ENCODE measurements around the gene RAB11FIP5. TPM values are rescaled to one million over a fixed set of nuclear protein-coding genes. Genes with fewer than 3 reads are reported as not detected.
A peak's percentile ranks its signal among the peaks of the same experiment; 100 is the strongest.

RAB11FIP5 gene
- total and polyA plus RNA-seq, 9 of the 15 experiments (the other 6 are each of a cell fraction or from before 2014, with no cell fraction given) = 1.7 to 14.4 (median 6.4) TPM

DNA sequence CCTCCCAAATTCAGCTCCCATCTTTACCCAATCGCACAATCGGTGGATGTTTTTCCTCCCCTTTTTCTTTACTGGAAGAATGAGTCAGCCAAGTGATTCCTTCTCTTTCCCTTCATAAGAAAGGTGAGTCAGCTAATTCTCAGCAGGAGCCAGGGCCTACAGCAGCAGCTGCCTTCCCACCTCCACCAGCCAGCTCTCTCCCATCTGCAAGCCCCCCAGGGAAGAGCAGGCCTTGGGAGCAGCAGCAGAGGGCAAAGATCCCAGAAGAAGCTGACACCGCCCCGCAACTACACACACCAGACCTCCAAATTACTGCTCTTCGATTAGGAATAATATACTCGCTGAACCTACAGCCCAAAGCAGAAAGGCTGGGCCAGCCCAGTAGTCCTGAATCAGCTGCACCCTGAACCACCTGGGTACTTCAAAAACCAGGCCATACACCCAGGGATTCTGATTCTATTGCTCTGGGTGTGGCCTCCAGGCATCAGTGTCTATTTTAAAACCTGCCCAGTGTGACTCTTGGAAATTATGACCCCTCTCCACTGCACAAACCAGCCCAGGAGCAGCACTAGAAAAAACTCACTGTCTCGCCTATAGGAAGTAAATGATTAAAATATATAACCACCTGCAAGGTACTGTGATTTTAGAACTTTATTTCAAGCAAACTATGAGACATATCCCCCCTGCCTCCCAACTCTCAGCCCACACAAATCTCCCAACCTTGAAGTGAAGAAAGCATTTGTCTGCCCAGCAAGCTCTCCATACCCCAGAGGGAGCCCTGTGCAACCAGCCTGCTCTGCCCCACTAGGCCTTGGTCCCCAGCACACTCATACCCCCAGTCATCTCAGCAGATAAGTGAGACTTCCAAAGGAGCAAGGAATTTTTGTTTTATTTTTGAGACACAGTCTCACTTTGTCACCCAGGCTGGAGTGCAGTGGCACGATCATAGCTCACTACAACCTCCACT is 48.6 kb downstream of the RAB11FIP5 start (continued):
- TF ChIP-seq PTRF (tag; IDR thresholded peaks at IDR 0.05) = no peak
- 0 out of 4 replicates have a peak, but pooled peaks of 1 of the 2 experiments have one; percentile 19 for TF ChIP-seq TEAD1 (CRISPR knock-in tag; IDR thresholded peaks at IDR 0.05)
- TF ChIP-seq, protein P1, sequence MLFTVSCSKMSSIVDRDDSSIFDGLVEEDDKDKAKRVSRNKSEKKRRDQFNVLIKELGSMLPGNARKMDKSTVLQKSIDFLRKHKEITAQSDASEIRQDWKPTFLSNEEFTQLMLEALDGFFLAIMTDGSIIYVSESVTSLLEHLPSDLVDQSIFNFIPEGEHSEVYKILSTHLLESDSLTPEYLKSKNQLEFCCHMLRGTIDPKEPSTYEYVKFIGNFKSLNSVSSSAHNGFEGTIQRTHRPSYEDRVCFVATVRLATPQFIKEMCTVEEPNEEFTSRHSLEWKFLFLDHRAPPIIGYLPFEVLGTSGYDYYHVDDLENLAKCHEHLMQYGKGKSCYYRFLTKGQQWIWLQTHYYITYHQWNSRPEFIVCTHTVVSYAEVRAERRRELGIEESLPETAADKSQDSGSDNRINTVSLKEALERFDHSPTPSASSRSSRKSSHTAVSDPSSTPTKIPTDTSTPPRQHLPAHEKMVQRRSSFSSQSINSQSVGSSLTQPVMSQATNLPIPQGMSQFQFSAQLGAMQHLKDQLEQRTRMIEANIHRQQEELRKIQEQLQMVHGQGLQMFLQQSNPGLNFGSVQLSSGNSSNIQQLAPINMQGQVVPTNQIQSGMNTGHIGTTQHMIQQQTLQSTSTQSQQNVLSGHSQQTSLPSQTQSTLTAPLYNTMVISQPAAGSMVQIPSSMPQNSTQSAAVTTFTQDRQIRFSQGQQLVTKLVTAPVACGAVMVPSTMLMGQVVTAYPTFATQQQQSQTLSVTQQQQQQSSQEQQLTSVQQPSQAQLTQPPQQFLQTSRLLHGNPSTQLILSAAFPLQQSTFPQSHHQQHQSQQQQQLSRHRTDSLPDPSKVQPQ (CRISPR knock-in tag; IDR thresholded peaks at IDR 0.05; ENCODE audit: borderline replicate concordance) = no peak
- no peak for TF ChIP-seq ZNF75A (CRISPR knock-in tag; IDR thresholded peaks at IDR 0.05)
- TF ChIP-seq, protein P2, sequence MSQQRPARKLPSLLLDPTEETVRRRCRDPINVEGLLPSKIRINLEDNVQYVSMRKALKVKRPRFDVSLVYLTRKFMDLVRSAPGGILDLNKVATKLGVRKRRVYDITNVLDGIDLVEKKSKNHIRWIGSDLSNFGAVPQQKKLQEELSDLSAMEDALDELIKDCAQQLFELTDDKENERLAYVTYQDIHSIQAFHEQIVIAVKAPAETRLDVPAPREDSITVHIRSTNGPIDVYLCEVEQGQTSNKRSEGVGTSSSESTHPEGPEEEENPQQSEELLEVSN (IDR thresholded peaks at IDR 0.05; ENCODE audit: borderline replicate concordance in 1 of 2, extremely low read depth in 1 of 2, insufficient read depth in 1 of 2, insufficient read length in 1 of 2, low read depth in 1 of 2, low read length in 1 of 2, poor library complexity in 1 of 2, severe bottlenecking in 1 of 2) = no peak
- no peak for TF ChIP-seq CHD4 (IDR thresholded peaks at IDR 0.05; ENCODE audit: insufficient read depth, insufficient replicate concordance, low read depth, low read length, poor library complexity, severe bottlenecking)
- no peak for TF ChIP-seq HCFC1 (IDR thresholded peaks at IDR 0.05; ENCODE audit: low read depth, low read length)
- no peak for TF ChIP-seq PCBP2 (IDR thresholded peaks at IDR 0.05; ENCODE audit: low read depth, low read length, poor library complexity, severe bottlenecking)
- peak; percentile 52; the same call in 1 of the 2 replicates for TF ChIP-seq MTA1 (IDR thresholded peaks at IDR 0.05; ENCODE audit: borderline replicate concordance)
- TF ChIP-seq, protein P3, sequence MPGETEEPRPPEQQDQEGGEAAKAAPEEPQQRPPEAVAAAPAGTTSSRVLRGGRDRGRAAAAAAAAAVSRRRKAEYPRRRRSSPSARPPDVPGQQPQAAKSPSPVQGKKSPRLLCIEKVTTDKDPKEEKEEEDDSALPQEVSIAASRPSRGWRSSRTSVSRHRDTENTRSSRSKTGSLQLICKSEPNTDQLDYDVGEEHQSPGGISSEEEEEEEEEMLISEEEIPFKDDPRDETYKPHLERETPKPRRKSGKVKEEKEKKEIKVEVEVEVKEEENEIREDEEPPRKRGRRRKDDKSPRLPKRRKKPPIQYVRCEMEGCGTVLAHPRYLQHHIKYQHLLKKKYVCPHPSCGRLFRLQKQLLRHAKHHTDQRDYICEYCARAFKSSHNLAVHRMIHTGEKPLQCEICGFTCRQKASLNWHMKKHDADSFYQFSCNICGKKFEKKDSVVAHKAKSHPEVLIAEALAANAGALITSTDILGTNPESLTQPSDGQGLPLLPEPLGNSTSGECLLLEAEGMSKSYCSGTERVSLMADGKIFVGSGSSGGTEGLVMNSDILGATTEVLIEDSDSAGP (CRISPR knock-in tag; IDR thresholded peaks at IDR 0.05) = no peak
- no peak for TF ChIP-seq CC2D1A (IDR thresholded peaks at IDR 0.05)
- peak in 1 of 2 experiments; percentile 29; a peak in 1 of 4 replicates for TF ChIP-seq RCOR1 (IDR thresholded peaks at IDR 0.05; ENCODE audit: borderline replicate concordance in 1 of 2, low read depth in 2 of 2, low read length in 2 of 2)
- TF ChIP-seq NFIC (IDR thresholded peaks at IDR 0.05) = no peak
- no peak for TF ChIP-seq POU5F1 (IDR thresholded peaks at IDR 0.05; ENCODE audit: borderline replicate concordance, low read depth, low read length, partially characterized antibody)
- no peak for TF ChIP-seq ZKSCAN3 (CRISPR knock-in tag; IDR thresholded peaks at IDR 0.05)
- TF ChIP-seq SIX5 (IDR thresholded peaks at IDR 0.05; ENCODE audit: borderline replicate concordance in 1 of 2, insufficient read depth in 1 of 2, low read depth in 1 of 2, low read length in 2 of 2) = no peak
- TF ChIP-seq, protein P4, sequence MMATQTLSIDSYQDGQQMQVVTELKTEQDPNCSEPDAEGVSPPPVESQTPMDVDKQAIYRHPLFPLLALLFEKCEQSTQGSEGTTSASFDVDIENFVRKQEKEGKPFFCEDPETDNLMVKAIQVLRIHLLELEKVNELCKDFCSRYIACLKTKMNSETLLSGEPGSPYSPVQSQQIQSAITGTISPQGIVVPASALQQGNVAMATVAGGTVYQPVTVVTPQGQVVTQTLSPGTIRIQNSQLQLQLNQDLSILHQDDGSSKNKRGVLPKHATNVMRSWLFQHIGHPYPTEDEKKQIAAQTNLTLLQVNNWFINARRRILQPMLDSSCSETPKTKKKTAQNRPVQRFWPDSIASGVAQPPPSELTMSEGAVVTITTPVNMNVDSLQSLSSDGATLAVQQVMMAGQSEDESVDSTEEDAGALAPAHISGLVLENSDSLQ (IDR thresholded peaks at IDR 0.05) = no peak
